ENCODE results near the gene MUC3A. TPM values are rescaled to one million over a fixed set of nuclear protein-coding genes. Genes with fewer than 3 reads are reported as not detected.
"Not testable (repeated sequence)": the region's sequence is repeated elsewhere in the genome, so short reads cannot be mapped to it uniquely, and the experiment has no call there.

The MUC3A gene
- total RNA-seq, 2 donors from 2014 or later: 0.11 TPM; not detected in 1

- peak; percentile 7 for ATAC-seq (replicated peaks)
- peaks cover 45% of the 10 kb centered on the region for H3K27me3 Mint-ChIP-seq
- no peaks in the 10 kb centered on the region for H3K9me3 Mint-ChIP-seq
- no peak overlapping the region for H3K4me3 Mint-ChIP-seq
- H3K4me1 Mint-ChIP-seq: peaks cover 7% of the 10 kb centered on the region
- H3K36me3 Mint-ChIP-seq (ENCODE audit: low read depth): no peaks in the 10 kb centered on the region
- no peak overlapping the region for H3K27ac Mint-ChIP-seq
Measured at GRCh38 chr7:100971111-100972001, 22.0 kb downstream of the MUC3A start.

DNA sequence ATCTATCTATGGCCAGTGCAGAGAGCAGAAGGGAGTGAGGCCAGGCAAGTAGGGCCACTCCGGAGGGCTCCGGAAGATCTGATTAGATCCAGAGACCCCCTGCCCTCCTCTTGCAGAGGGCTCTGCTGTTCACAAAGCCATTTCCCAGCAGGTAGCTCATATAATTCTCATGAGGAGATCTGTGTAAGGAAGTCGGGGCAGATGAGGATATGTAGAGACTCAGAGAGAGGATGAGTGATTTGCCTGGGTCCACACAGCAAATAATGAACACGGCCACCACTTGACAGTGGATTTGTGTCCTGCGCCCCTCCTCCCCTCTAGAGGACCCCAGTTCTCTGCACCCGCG lies 22.6 kb downstream of the MUC3A start:
- Mint-ChIP-seq H3K4me3 (no peak overlapping the region), H3K27me3 (peaks cover 42% of the 10 kb centered on the region), H3K9me3 (no peaks in the 10 kb centered on the region), H3K4me1 (peaks cover 7% of the 10 kb centered on the region), H3K27ac (no peak overlapping the region), H3K36me3 (ENCODE audit: low read depth) (no peaks in the 10 kb centered on the region)
- ATAC-seq (replicated peaks): peak; percentile 14

DNA sequence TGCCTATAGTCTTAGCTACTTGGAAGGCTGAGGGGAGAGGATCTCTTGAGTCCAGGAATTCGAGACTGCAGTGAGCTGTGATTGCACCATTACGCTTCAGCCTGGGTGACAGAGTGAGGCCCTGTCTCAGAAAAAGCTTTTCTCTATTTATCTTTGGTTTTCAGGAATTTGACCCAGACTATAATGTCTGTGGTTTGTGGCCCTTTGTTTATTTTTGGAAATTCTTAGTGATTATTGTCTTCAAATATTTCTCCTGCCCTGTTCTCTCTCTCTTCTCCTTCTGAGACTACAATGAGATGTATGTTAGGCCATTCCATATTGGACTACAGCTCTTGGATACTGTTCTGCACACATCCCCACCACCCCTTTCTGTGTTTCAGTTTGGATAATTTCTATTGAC lies 24.7 kb downstream of the MUC3A start:
- H3K4me1 Mint-ChIP-seq: no peaks in the 10 kb centered on the region
- no peaks in the 10 kb centered on the region for H3K36me3 Mint-ChIP-seq (ENCODE audit: low read depth)
- H3K27me3 Mint-ChIP-seq: peaks cover 23% of the 10 kb centered on the region
- no peak overlapping the region for H3K4me3 Mint-ChIP-seq
- no peaks in the 10 kb centered on the region for H3K9me3 Mint-ChIP-seq
- no peak for ATAC-seq (replicated peaks)
- H3K27ac Mint-ChIP-seq: no peak overlapping the region

DNA sequence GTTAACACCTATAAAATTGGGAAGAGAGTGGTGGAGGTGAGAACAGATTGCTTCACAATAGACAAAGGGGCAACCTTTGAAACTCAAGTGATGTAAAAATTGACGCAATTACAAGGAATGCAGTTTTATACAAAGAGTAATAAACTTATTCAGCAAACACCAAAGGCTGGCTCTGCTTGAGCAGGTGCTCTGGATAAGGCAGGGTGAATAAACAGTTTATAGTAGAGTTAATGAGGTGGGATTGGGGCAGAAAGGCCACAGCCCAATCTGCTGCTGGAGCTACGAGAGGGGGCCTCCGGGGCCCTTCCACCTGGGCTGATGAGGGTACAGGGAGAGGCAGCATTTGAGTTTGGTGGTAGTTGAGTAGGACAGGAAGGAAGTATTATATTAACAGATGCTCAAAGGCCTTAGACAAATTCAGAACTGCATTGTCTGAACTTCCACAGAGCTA lies 26.1 kb downstream of the MUC3A start:
- no peaks in the 10 kb centered on the region for H3K4me1 Mint-ChIP-seq
- H3K27ac Mint-ChIP-seq: no peak overlapping the region
- no peaks in the 10 kb centered on the region for H3K36me3 Mint-ChIP-seq (ENCODE audit: low read depth)
- no peak for ATAC-seq (replicated peaks)
- no peaks in the 10 kb centered on the region for H3K9me3 Mint-ChIP-seq
- no peak overlapping the region for H3K4me3 Mint-ChIP-seq
- peaks cover 18% of the 10 kb centered on the region for H3K27me3 Mint-ChIP-seq

DNA sequence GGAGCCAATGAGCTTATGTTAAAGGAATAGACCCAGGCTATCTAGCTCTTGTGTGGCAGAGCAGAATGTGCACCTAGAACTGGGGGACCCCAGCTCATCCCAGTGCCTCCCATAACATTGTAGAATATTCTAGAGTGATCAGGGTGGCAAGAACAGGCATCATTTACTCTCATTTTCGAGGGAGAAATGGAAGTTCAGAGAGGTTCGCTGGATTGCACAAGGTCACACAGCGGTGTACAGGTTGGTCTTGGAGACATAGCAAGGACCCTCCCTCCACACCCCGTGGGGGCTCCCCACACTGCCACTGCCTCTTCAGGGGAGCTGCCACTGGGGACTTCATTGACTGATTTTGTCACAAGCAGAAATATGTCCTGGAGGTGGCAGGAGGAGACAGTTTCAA lies 29.0 kb downstream of the MUC3A start:
- no peak for ATAC-seq (replicated peaks)
- Mint-ChIP-seq H3K4me1 (no peaks in the 10 kb centered on the region), H3K27ac (no peak overlapping the region), H3K4me3 (no peak overlapping the region), H3K36me3 (ENCODE audit: low read depth) (no peaks in the 10 kb centered on the region), H3K27me3 (peaks cover 7% of the 10 kb centered on the region), H3K9me3 (no peaks in the 10 kb centered on the region)

DNA sequence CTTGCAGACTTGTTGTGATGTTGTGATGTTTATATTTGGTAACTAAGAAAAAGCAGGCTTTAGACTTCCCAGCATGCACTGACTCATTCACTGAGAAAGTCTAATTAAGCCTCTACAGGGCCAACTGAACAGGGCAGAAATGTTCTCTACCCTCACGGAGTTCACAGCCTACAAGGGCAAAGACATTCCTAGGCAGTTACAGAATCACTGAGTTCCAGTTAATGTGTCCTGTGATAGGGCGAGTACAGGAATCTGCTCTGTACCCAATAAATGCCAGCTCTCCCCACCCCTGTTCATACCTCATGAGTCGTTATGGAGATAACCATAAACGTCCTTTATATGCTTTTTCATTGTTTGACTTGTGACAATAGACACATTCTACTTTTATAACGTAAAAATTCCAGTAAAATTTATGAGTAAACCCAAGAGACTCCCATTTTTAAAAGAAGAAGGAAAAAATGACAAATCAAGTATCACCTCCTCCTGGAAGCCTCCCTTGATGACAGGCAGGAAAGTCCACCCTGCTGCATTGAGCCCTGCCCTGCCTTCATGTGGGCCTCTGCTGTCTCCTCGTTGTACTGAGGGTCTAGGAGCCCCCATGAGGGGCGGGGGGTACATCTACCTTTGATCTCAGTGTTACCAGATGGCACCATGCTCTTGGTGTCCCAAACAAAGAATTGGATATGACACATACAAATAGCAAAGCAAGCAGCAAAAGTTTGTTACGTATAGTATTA lies 34.3 kb downstream of the MUC3A start:
- Mint-ChIP-seq H3K9me3 (no peaks in the 10 kb centered on the region), H3K27me3 (no peaks in the 10 kb centered on the region), H3K4me1 (no peaks in the 10 kb centered on the region), H3K36me3 (ENCODE audit: low read depth) (no peaks in the 10 kb centered on the region), H3K27ac (no peak overlapping the region), H3K4me3 (no peak overlapping the region)
- ATAC-seq (replicated peaks): no peak

- not testable (repeated sequence) for H3K27me3 Mint-ChIP-seq; ATAC-seq (replicated peaks); H3K36me3 Mint-ChIP-seq (ENCODE audit: low read depth); H3K9me3 Mint-ChIP-seq; H3K4me1 Mint-ChIP-seq; H3K4me3 Mint-ChIP-seq; H3K27ac Mint-ChIP-seq
Measured at GRCh38 chr7:100984241-100984918, 35.0 kb downstream of the MUC3A start.

DNA sequence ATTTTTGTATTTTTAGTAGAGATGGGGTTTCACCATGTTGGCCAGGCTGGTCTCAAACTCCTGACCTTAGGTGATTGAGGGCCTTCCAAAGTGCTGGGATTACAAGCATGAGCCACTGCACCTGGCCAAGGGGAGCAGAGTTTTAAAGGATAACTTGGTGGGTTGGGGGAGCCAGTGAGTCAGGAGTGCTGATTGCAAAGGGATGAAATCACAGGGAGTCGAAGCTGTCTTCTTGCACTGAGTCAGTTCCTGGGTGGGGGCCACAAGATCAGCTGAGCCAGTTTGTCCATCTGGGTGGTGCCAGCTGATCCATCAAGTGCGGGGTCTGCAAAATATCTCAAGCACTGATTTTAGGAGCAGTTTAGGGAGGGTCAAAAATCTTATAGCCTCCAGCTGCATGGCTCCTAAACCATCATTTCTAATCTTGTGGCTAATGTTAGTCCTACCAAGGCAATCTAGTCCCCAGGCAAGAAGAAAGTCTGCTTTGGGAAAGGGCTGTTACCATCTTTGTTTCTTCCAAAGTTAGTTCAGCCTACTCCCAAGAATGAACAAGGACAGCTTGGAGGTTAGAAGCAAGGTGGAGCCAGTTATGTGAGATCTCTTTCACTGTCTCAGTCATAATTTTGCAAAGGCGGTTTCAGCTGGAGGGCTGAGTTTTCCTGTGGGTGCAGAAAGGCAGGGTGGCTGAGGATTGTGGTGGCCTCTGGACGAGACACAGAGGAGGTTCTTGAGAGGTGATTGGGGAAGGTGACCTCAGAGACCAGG lies 35.9 kb downstream of the MUC3A start:
- not testable (repeated sequence) for H3K27me3 Mint-ChIP-seq; H3K27ac Mint-ChIP-seq; H3K36me3 Mint-ChIP-seq (ENCODE audit: low read depth); ATAC-seq (replicated peaks); H3K4me1 Mint-ChIP-seq; H3K9me3 Mint-ChIP-seq; H3K4me3 Mint-ChIP-seq

DNA sequence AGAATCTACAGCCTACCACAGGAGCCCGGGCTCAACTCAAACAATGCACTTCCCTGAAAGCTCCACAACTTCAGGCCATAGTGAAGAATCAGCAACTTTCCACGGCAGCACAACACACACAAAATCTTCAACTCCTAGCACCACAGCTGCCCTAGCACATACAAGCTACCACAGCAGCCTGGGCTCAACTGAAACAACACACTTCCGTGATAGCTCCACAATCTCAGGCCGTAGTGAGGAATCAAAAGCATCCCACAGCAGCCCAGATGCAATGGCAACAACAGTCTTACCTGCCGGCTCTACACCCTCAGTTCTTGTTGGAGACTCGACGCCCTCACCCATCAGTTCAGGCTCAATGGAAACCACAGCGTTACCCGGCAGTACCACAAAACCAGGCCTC lies 42.3 kb downstream of the MUC3A start:
- Mint-ChIP-seq H3K27ac (no peak overlapping the region), H3K4me3 (no peak overlapping the region), H3K9me3 (no peaks in the 10 kb centered on the region), H3K27me3 (no peaks in the 10 kb centered on the region), H3K36me3 (ENCODE audit: low read depth) (no peaks in the 10 kb centered on the region), H3K4me1 (no peaks in the 10 kb centered on the region)
- ATAC-seq (replicated peaks): no peak

DNA sequence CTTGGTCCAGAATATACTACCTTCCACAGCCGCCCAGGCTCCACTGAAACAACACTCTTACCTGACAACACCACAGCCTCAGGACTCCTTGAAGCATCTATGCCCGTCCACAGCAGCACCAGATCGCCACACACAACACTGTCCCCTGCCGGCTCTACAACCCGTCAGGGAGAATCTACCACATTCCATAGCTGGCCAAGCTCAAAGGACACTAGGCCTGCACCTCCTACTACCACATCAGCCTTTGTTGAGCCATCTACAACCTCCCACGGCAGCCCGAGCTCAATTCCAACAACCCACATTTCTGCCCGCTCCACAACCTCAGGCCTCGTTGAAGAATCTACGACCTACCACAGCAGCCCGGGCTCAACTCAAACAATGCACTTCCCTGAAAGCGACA lies 42.9 kb downstream of the MUC3A start:
- ATAC-seq (replicated peaks); H3K4me3 Mint-ChIP-seq; H3K36me3 Mint-ChIP-seq (ENCODE audit: low read depth); H3K27ac Mint-ChIP-seq; H3K27me3 Mint-ChIP-seq; H3K4me1 Mint-ChIP-seq; H3K9me3 Mint-ChIP-seq: not testable (repeated sequence)

- H3K4me3 Mint-ChIP-seq; H3K9me3 Mint-ChIP-seq; H3K4me1 Mint-ChIP-seq; H3K36me3 Mint-ChIP-seq (ENCODE audit: low read depth); H3K27me3 Mint-ChIP-seq; ATAC-seq (replicated peaks); H3K27ac Mint-ChIP-seq: not testable (repeated sequence)
Measured at GRCh38 chr7:100994671-100995070, 45.3 kb downstream of the MUC3A start.

- not testable (repeated sequence) for H3K36me3 Mint-ChIP-seq (ENCODE audit: low read depth); ATAC-seq (replicated peaks); H3K4me3 Mint-ChIP-seq
Measured at GRCh38 chr7:100998530-100998929, 49.2 kb downstream of the MUC3A start.

DNA sequence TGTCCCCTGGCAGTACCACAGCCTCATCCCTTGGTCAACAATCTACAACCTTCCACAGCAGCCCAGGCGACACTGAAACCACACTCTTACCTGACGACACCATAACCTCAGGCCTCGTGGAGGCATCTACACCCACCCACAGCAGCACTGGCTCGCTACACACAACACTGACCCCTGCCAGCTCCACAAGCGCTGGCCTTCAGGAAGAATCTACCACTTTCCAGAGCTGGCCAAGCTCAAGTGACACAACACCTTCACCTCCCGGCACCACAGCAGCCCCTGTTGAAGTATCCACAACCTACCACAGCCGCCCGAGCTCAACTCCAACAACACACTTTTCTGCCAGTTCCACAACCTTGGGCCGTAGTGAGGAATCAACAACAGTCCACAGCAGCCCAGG lies 50.0 kb downstream of the MUC3A start:
- ATAC-seq (replicated peaks): peak; percentile 16
- H3K36me3 Mint-ChIP-seq (ENCODE audit: low read depth); H3K9me3 Mint-ChIP-seq; H3K4me1 Mint-ChIP-seq; H3K27me3 Mint-ChIP-seq; H3K27ac Mint-ChIP-seq; H3K4me3 Mint-ChIP-seq: not testable (repeated sequence)

More at GRCh38 chr7:100998530-100998929, 49.2 kb downstream of the MUC3A start:
- not testable (repeated sequence) for H3K9me3 Mint-ChIP-seq, H3K27ac Mint-ChIP-seq, H3K27me3 Mint-ChIP-seq, H3K4me1 Mint-ChIP-seq

- not testable (repeated sequence) for H3K4me1 Mint-ChIP-seq; H3K27ac Mint-ChIP-seq; H3K36me3 Mint-ChIP-seq (ENCODE audit: low read depth); ATAC-seq (replicated peaks); H3K4me3 Mint-ChIP-seq; H3K9me3 Mint-ChIP-seq; H3K27me3 Mint-ChIP-seq
Measured at GRCh38 chr7:101000025-101000424, 50.7 kb downstream of the MUC3A start.
